DOHH2 (cell line): ENCODE results near the gene STRA8.

ENCODE experiments used
- EZH2phosphoT487 ChIP-seq: fragments of 200-600 bp; sonication (generic); IDR thresholded peaks from 2 replicates; pipeline ENCODE4 v1.6.1; 2017; ENCODE audit warnings: borderline replicate concordance, mild to moderate bottlenecking, antibody characterized with exemption, low read length, moderate library complexity, mixed read lengths
- TF ChIP-seq, protein P1 (sequence below): fragments of 200-600 bp; sonication (generic); IDR thresholded peaks from one replicate; pipeline ENCODE4 v1.5.1; 2014; ENCODE audit warnings: antibody characterized with exemption, mild to moderate bottlenecking, low read depth, low read length; ENCODE audit not compliant: poor library complexity, severe bottlenecking

DNA sequence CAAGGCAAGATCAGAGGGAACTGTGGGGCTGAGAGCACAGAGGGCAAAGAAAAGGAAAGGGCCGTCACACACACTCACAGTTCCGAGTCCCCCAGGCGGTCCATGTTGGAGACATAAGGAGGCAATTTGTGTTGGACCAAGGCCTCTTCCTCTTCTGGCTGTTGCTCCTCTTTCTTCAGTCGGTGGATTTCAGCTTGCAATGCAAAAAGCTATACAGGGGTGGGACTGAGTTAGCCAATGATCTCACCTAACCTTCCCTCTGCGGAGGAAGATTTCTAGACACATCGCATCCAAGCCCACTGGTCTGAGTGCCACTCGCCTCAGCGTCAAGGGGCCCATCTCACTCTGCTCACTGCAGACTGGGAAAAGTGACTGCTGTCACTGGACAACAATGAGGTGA, 27.8 kb upstream of the STRA8 start:
- TF ChIP-seq, protein P1, sequence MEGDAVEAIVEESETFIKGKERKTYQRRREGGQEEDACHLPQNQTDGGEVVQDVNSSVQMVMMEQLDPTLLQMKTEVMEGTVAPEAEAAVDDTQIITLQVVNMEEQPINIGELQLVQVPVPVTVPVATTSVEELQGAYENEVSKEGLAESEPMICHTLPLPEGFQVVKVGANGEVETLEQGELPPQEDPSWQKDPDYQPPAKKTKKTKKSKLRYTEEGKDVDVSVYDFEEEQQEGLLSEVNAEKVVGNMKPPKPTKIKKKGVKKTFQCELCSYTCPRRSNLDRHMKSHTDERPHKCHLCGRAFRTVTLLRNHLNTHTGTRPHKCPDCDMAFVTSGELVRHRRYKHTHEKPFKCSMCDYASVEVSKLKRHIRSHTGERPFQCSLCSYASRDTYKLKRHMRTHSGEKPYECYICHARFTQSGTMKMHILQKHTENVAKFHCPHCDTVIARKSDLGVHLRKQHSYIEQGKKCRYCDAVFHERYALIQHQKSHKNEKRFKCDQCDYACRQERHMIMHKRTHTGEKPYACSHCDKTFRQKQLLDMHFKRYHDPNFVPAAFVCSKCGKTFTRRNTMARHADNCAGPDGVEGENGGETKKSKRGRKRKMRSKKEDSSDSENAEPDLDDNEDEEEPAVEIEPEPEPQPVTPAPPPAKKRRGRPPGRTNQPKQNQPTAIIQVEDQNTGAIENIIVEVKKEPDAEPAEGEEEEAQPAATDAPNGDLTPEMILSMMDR: no peak
- TF ChIP-seq EZH2phosphoT487: no peak
